ENCODE results near the gene PTPRN2.
"Not testable (repeated sequence)": the region's sequence is repeated elsewhere in the genome, so short reads cannot be mapped to it uniquely, and the experiment has no call there.

The PTPRN2 gene

GRCh38 chr7:158157460-158157859 is 430.2 kb downstream of the PTPRN2 start:
- in situ Hi-C loops (cut with MboI; ENCODE audit: low pct_unique_long_range_greater_than_20kb, low sequenced_read_pairs, unreplicated experiment): no loop called here
- TF ChIP-seq CTCF (IDR thresholded peaks at IDR 0.05; ENCODE audit: extremely low read depth, insufficient read depth, missing control alignments): no peak
- DNase-seq (ENCODE audit: low spot score): no peak

- DNase-seq (ENCODE audit: low spot score); in situ Hi-C loops (cut with MboI; ENCODE audit: low pct_unique_long_range_greater_than_20kb, low sequenced_read_pairs, unreplicated experiment): not testable (repeated sequence)
Observed at GRCh38 chr7:158151273-158151672, 436.4 kb downstream of the PTPRN2 start.

- in situ Hi-C loops (cut with MboI; ENCODE audit: low pct_unique_long_range_greater_than_20kb, low sequenced_read_pairs, unreplicated experiment): no loop called here
- DNase-seq (ENCODE audit: low spot score): no peak
- no peak for TF ChIP-seq CTCF (IDR thresholded peaks at IDR 0.05; ENCODE audit: extremely low read depth, insufficient read depth, missing control alignments)
Observed at GRCh38 chr7:158150234-158150633, 437.4 kb downstream of the PTPRN2 start.

- DNase-seq (ENCODE audit: low spot score); in situ Hi-C loops (cut with MboI; ENCODE audit: low pct_unique_long_range_greater_than_20kb, low sequenced_read_pairs, unreplicated experiment): not testable (repeated sequence)
Observed at GRCh38 chr7:158147431-158147830, 440.2 kb downstream of the PTPRN2 start.

- TF ChIP-seq CTCF (IDR thresholded peaks at IDR 0.05; ENCODE audit: extremely low read depth, insufficient read depth, missing control alignments): no peak
- DNase-seq (ENCODE audit: low spot score): no peak
- in situ Hi-C loops (cut with MboI; ENCODE audit: low pct_unique_long_range_greater_than_20kb, low sequenced_read_pairs, unreplicated experiment): no loop called here
Observed at GRCh38 chr7:158145370-158145769, 442.3 kb downstream of the PTPRN2 start.

- in situ Hi-C loops (cut with MboI; ENCODE audit: low pct_unique_long_range_greater_than_20kb, low sequenced_read_pairs, unreplicated experiment): no loop called here
Observed at GRCh38 chr7:158143196-158144120, 444.2 kb downstream of the PTPRN2 start.

GRCh38 chr7:158142657-158143056 is 445.0 kb downstream of the PTPRN2 start:
- no peak for TF ChIP-seq CTCF (IDR thresholded peaks at IDR 0.05; ENCODE audit: extremely low read depth, insufficient read depth, missing control alignments)
- DNase-seq (ENCODE audit: low spot score): no peak
- in situ Hi-C loops (cut with MboI; ENCODE audit: low pct_unique_long_range_greater_than_20kb, low sequenced_read_pairs, unreplicated experiment): no loop called here

More at GRCh38 chr7:158143196-158144120, 444.2 kb downstream of the PTPRN2 start:
- DNase-seq (ENCODE audit: low spot score): no peak
- no peak for TF ChIP-seq CTCF (IDR thresholded peaks at IDR 0.05; ENCODE audit: extremely low read depth, insufficient read depth, missing control alignments)
